Measurements from ENCODE around the gene CDR2. TPM values are rescaled to one million over a fixed set of nuclear protein-coding genes. Genes with fewer than 3 reads are reported as not detected.
A peak's percentile ranks its signal among the peaks of the same experiment; 100 is the strongest.

The CDR2 gene
- total and polyA plus RNA-seq, 2 of the 13 experiments (the other 11 are each of a cell fraction or from before 2014, with no cell fraction given), result 59.0 to 78.9 TPM

DNA sequence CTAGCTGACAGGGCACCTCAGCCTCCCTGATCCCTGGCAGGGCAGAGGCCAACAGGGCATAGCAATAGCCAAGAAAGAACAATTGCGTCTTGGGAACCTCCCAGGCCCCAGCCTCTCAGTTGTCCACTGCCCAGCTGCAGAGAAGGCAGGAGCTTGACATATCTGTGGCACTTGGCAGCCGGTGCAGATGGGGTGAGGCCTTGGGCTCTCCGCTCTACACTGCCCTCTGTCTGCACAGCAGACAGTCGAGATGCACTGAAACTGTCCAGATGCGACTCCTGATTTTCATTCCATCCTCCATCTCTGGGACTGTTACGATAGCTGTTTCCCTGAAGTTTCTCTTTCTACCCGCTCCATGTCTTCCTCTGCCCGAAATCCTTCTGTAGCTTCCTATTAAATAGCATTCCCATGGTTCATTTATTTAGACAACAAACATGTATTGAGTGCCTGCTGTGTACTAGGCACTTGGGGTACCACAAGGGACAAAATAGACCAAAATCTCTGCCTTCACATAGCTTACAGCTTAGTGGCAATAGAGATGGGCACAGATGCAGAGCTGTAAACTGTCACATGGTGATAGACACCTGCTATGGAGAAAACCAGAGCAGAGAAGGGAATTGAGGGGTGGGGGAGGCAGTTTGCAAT is 73.9 kb downstream of the CDR2 start:
- Histone ChIP-seq H3K79me2 (ENCODE audit: insufficient read depth, low read length) (peaks cover 66% of the 10 kb centered on the region), H2AFZ (ENCODE audit: low read length) (no peak overlapping the region), H3K4me1 (ENCODE audit: insufficient read depth, low read length) (peaks cover 30% of the 10 kb centered on the region), H3K27me3 (ENCODE audit: control insufficient read depth in 1 of 2, insufficient read depth in 2 of 2, low read length in 2 of 2) (no peaks in the 10 kb centered on the region; a peak in 1 of 5 replicates), H3K9ac (ENCODE audit: insufficient read depth, low read depth, low read length) (no peak overlapping the region), H3K9me3 (ENCODE audit: low read length) (no peaks in the 10 kb centered on the region), H3K27ac (ENCODE audit: extremely low read length, insufficient read depth, low read length) (no peak overlapping the region), H3K4me2 (ENCODE audit: low read depth, low read length) (peak overlapping the region; percentile 20), H3K36me3 (replicated peaks in 1 of 2; ENCODE audit: control insufficient read depth in 1 of 2, insufficient read depth in 2 of 2, low read length in 2 of 2) (peaks cover 34 to 42% of the 10 kb centered on the region in 2 experiments), H4K20me1 (ENCODE audit: insufficient read depth, low read length) (peaks cover 61% of the 10 kb centered on the region), H3K4me3 (replicated peaks in 1 of 3; ENCODE audit: insufficient read depth in 1 of 3, low read depth in 2 of 3, low read length in 3 of 3) (no peak overlapping the region)
- DNase-seq (ENCODE audit: low spot score) (peak; percentile 58), FAIRE-seq (peak; percentile 72), ATAC-seq (peak; percentile 37)
- intact Hi-C loops (cut with micrococcal nuclease; ENCODE audit: unreplicated experiment), result no loop called here
- in situ Hi-C loops (cut with HindIII; ENCODE audit: extremely low pct_ligation_motif_present, low pct_unique_long_range_greater_than_20kb), result no loop called here
- BruUV-seq (replicated peaks), result no TSS peak
- POLR2A ChIA-PET, result interaction anchor here (1.2 to 4.6 kb wide), 4 partner anchors 14 to 109 kb away, joined by 3 to 68 read pairs (median 16); partner anchors contain the start of gene EEF2K
- 62% methylated on average over 8 of the region's 8 CpGs for WGBS (ENCODE audit: low lambda C conversion rate)
- CTCF ChIA-PET (ENCODE audit: low intra/inter-chr PET ratio, low total read pairs), result interaction anchor here (0.8 to 1.7 kb wide), 3 partner anchors 96 to 117 kb away, joined by 3 to 7 read pairs (median 3); no protein-coding TSS in a partner anchor
- TF ChIP-seq EP300 (IDR thresholded peaks at IDR 0.05; ENCODE audit: low read depth in 2 of 2, low read length in 2 of 2) (no peak), EP300 (CRISPR knock-in tag; IDR thresholded peaks at IDR 0.05; ENCODE audit: borderline replicate concordance) (no peak), HHEX (CRISPR knock-in tag; IDR thresholded peaks at IDR 0.05) (no peak), IRF2 (CRISPR knock-in tag; IDR thresholded peaks at IDR 0.05) (peak; percentile 29; the same call in 1 of the 2 replicates), SPEN (CRISPR knock-in tag; IDR thresholded peaks at IDR 0.05; ENCODE audit: low read depth) (no peak), ZNF577 (CRISPR knock-in tag; IDR thresholded peaks at IDR 0.05; ENCODE audit: borderline replicate concordance, low read depth) (no peak), SAP130 (CRISPR knock-in tag; IDR thresholded peaks at IDR 0.05; ENCODE audit: low read depth) (peak; percentile 56; the same call in 1 of the 2 replicates), ZNF331 (CRISPR knock-in tag; IDR thresholded peaks at IDR 0.05) (peak; percentile 27; the same call in 1 of the 2 replicates), ZNF598 (CRISPR knock-in tag; IDR thresholded peaks at IDR 0.05; ENCODE audit: borderline replicate concordance) (peak; percentile 59; the same call in 1 of the 2 replicates), RAD21 (CRISPR knock-in tag; IDR thresholded peaks at IDR 0.05) (peak; percentile 62), NFE2L1 (CRISPR knock-in tag; IDR thresholded peaks at IDR 0.05; ENCODE audit: borderline replicate concordance) (no peak), ZNF564 (CRISPR knock-in tag; IDR thresholded peaks at IDR 0.05) (no peak), SP4 (CRISPR knock-in tag; IDR thresholded peaks at IDR 0.05) (peak; percentile 8; the same call in 1 of the 2 replicates), ZNF781 (CRISPR knock-in tag; IDR thresholded peaks at IDR 0.05; ENCODE audit: borderline replicate concordance, not compliant biosample characterization) (no peak)
- TF ChIP-seq, protein P1, sequence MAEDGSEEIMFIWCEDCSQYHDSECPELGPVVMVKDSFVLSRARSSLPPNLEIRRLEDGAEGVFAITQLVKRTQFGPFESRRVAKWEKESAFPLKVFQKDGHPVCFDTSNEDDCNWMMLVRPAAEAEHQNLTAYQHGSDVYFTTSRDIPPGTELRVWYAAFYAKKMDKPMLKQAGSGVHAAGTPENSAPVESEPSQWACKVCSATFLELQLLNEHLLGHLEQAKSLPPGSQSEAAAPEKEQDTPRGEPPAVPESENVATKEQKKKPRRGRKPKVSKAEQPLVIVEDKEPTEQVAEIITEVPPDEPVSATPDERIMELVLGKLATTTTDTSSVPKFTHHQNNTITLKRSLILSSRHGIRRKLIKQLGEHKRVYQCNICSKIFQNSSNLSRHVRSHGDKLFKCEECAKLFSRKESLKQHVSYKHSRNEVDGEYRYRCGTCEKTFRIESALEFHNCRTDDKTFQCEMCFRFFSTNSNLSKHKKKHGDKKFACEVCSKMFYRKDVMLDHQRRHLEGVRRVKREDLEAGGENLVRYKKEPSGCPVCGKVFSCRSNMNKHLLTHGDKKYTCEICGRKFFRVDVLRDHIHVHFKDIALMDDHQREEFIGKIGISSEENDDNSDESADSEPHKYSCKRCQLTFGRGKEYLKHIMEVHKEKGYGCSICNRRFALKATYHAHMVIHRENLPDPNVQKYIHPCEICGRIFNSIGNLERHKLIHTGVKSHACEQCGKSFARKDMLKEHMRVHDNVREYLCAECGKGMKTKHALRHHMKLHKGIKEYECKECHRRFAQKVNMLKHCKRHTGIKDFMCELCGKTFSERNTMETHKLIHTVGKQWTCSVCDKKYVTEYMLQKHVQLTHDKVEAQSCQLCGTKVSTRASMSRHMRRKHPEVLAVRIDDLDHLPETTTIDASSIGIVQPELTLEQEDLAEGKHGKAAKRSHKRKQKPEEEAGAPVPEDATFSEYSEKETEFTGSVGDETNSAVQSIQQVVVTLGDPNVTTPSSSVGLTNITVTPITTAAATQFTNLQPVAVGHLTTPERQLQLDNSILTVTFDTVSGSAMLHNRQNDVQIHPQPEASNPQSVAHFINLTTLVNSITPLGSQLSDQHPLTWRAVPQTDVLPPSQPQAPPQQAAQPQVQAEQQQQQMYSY (CRISPR knock-in tag; IDR thresholded peaks at IDR 0.05), result peak; percentile 35; the same call in 1 of the 2 replicates
- TF ChIP-seq, protein P2, sequence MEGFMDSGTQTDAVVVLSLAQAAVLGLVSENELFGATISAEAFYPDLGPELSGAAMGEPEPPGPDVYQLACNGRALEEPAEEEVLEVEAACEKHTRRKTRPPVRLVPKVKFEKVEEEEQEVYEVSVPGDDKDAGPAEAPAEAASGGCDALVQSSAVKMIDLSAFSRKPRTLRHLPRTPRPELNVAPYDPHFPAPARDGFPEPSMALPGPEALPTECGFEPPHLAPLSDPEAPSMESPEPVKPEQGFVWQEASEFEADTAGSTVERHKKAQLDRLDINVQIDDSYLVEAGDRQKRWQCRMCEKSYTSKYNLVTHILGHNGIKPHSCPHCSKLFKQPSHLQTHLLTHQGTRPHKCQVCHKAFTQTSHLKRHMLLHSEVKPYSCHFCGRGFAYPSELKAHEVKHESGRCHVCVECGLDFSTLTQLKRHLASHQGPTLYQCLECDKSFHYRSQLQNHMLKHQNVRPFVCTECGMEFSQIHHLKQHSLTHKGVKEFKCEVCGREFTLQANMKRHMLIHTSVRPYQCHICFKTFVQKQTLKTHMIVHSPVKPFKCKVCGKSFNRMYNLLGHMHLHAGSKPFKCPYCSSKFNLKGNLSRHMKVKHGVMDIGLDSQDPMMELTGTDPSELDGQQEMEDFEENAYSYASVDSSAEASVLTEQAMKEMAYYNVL (CRISPR knock-in tag; IDR thresholded peaks at IDR 0.05; ENCODE audit: borderline replicate concordance), result 0 out of 2 replicates have a peak, but pooled peaks have one; percentile 44
- TF ChIP-seq, protein P3, sequence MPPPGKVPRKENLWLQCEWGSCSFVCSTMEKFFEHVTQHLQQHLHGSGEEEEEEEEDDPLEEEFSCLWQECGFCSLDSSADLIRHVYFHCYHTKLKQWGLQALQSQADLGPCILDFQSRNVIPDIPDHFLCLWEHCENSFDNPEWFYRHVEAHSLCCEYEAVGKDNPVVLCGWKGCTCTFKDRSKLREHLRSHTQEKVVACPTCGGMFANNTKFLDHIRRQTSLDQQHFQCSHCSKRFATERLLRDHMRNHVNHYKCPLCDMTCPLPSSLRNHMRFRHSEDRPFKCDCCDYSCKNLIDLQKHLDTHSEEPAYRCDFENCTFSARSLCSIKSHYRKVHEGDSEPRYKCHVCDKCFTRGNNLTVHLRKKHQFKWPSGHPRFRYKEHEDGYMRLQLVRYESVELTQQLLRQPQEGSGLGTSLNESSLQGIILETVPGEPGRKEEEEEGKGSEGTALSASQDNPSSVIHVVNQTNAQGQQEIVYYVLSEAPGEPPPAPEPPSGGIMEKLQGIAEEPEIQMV (CRISPR knock-in tag; IDR thresholded peaks at IDR 0.05; ENCODE audit: low read depth), result no peak

Measured in HepG2 (cell line).